Gastroesophageal sphincter (tissue), 4 donors: ENCODE data around the gene NFE2L3. TPM values are rescaled to one million over a fixed set of nuclear protein-coding genes. Genes with fewer than 3 reads are reported as not detected.
"Not testable (repeated sequence)": the region's sequence is repeated elsewhere in the genome, so short reads cannot be mapped to it uniquely, and the experiment has no call there.

Experiments used
- ATAC-seq: fragments of 150-250 bp; one replicate; pipeline ENCODE4 v1.9.1; 2016; ENCODE audit warnings: mild to moderate bottlenecking, moderate library complexity
- H3K27ac ChIP-seq, 4 donors: fragments of 200-600 bp; sonication (generic) in 3 of 4; 1 replicate in 3 of 4; 2 replicates in 1 of 4; pipeline ENCODE4 v1.5.1; 2016 to 2019
- H3K27me3 ChIP-seq: fragments of 200-600 bp; sonication (generic); one replicate; pipeline ENCODE4 v1.5.1; 2019
- H3K36me3 ChIP-seq, 2 donors: fragments of 200-600 bp; sonication (generic); one replicate each; pipeline ENCODE4 v1.5.1; 2019; ENCODE audit warnings: control low read depth in 1 of 2
- H3K4me1 ChIP-seq, 3 donors: fragments of 200-600 bp; sonication (generic); 1 replicate in 2 of 3; 2 replicates in 1 of 3; pipeline ENCODE4 v1.5.1; 2016 to 2019; ENCODE audit warnings: control low read depth in 2 of 3
- H3K4me3 ChIP-seq, 2 donors: fragments of 200-600 bp; sonication (generic); one replicate each; pipeline ENCODE4 v1.5.1; 2019; ENCODE audit warnings: mild to moderate bottlenecking in 1 of 2, moderate library complexity in 1 of 2
- H3K9me3 ChIP-seq, 3 donors: fragments of 200-600 bp; sonication (generic); one replicate each; pipeline ENCODE4 v1.5.1; 2017 to 2019; ENCODE audit warnings: control low read depth in 2 of 3
- CTCF ChIP-seq, 4 experiments: fragments of 200-600 bp in 2 of 4; fragments of 450-650 bp in 2 of 4; sonication (generic) in 1 of 4; IDR thresholded peaks; one replicate each; pipeline ENCODE4 v1.5.1; 2017 to 2019; ENCODE audit warnings: antibody characterized with exemption in 4 of 4, mild to moderate bottlenecking in 2 of 4, moderate library complexity in 2 of 4
- EP300 ChIP-seq: sonication (generic); formaldehyde crosslinking; IDR thresholded peaks from one replicate; pipeline ENCODE4 v1.6.1; 2017; ENCODE audit warnings: antibody characterized with exemption, mild to moderate bottlenecking
- POLR2A ChIP-seq, 2 donors: fragments of 450-650 bp; IDR thresholded peaks; one replicate each; pipeline ENCODE4 v1.6.1; 2017; ENCODE audit warnings: antibody characterized with exemption in 2 of 2, mild to moderate bottlenecking in 2 of 2, moderate library complexity in 1 of 2
- POLR2AphosphoS5 ChIP-seq: sonication (generic); formaldehyde crosslinking; IDR thresholded peaks from one replicate; pipeline ENCODE4 v1.6.1; 2017; ENCODE audit warnings: antibody characterized with exemption
- WGBS, 2 donors: methylation state at CpG; one replicate each; pipeline ENCODE4 v1.1.5; 2018; ENCODE audit warnings: low coverage in 1 of 2; 5-methylcytosine and 5-hydroxymethylcytosine counted together
- total RNA-seq, 4 donors: library from RNA; depleted of rRNA; stranded (reverse); fragments of >200 nt; gene quantifications; one replicate each; pipeline ENCODE4 v1.1.0, GENCODE V29; 2016

The NFE2L3 gene
- total RNA-seq, 4 donors from 2014 or later, result 0.62 to 4.4 (median 2.2) TPM

GRCh38 chr7:26162431-26162830, 10.4 kb downstream of the NFE2L3 start:
- 64 to 81% methylated on average over 2 of the region's 2 CpGs for WGBS, 2 donors
- Histone ChIP-seq H3K4me3 (no peak overlapping the region), H3K27me3 (peaks cover 8% of the 10 kb centered on the region), H3K27ac (no peak overlapping the region), H3K9me3 (no peaks in the 10 kb centered on the region), H3K4me1 (no peaks in the 10 kb centered on the region), H3K36me3 (no peaks in the 10 kb centered on the region)
- no peak for ATAC-seq
- TF ChIP-seq EP300, result no peak
- TF ChIP-seq POLR2AphosphoS5, result no peak
- no peak for TF ChIP-seq CTCF (IDR thresholded peaks at IDR 0.05)
- TF ChIP-seq POLR2A (IDR thresholded peaks at IDR 0.05), result no peak

GRCh38 chr7:26163804-26164203, 11.8 kb downstream of the NFE2L3 start:
- not testable (repeated sequence) for H3K4me1 ChIP-seq, H3K27me3 ChIP-seq, H3K36me3 ChIP-seq, H3K9me3 ChIP-seq, H3K4me3 ChIP-seq, H3K27ac ChIP-seq, ATAC-seq
- WGBS, 2 donors, result 71 to 83% methylated on average over 1 of the region's 1 CpG

- Histone ChIP-seq H3K27ac (no peak overlapping the region), H3K4me1 (no peaks in the 10 kb centered on the region), H3K9me3 (no peaks in the 10 kb centered on the region), H3K27me3 (no peaks in the 10 kb centered on the region), H3K4me3 (no peak overlapping the region), H3K36me3 (peaks cover 0 to 17% of the 10 kb centered on the region in 2 donors)
- 47 to 54% methylated on average over 6 to 7 of the region's 9 CpGs for WGBS, 2 donors
- no peak for ATAC-seq
- TF ChIP-seq CTCF (IDR thresholded peaks at IDR 0.05) (no peak), POLR2A (IDR thresholded peaks at IDR 0.05) (no peak), POLR2AphosphoS5 (no peak), EP300 (no peak)
These were observed 14.1 kb downstream of the NFE2L3 start for GRCh38 chr7:26165950-26166683.

- WGBS, 2 donors, result 77 to 89% methylated on average over 4 of the region's 5 CpGs
- TF ChIP-seq EP300 (no peak), POLR2A (IDR thresholded peaks at IDR 0.05) (no peak), CTCF (IDR thresholded peaks at IDR 0.05) (no peak), POLR2AphosphoS5 (no peak)
- no peak overlapping the region for H3K27ac ChIP-seq
- no peak for ATAC-seq
- H3K9me3 ChIP-seq, result no peaks in the 10 kb centered on the region
- H3K4me1 ChIP-seq, result no peaks in the 10 kb centered on the region
- H3K36me3 ChIP-seq, result peaks cover 0 to 22% of the 10 kb centered on the region in 2 donors
- H3K4me3 ChIP-seq, result no peak overlapping the region
- H3K27me3 ChIP-seq, result no peaks in the 10 kb centered on the region
These were observed 14.8 kb downstream of the NFE2L3 start for GRCh38 chr7:26166684-26167266.

GRCh38 chr7:26167303-26167934, 15.4 kb downstream of the NFE2L3 start:
- H3K4me1 ChIP-seq, result no peaks in the 10 kb centered on the region
- 87 to 93% methylated on average over 3 of the region's 3 CpGs for WGBS, 2 donors
- H3K27me3 ChIP-seq, result no peaks in the 10 kb centered on the region
- no peak for ATAC-seq
- H3K4me3 ChIP-seq, result no peak overlapping the region
- no peak for TF ChIP-seq POLR2A (IDR thresholded peaks at IDR 0.05)
- no peak for TF ChIP-seq POLR2AphosphoS5
- no peak for TF ChIP-seq CTCF (IDR thresholded peaks at IDR 0.05)
- TF ChIP-seq EP300, result no peak
- no peaks in the 10 kb centered on the region for H3K9me3 ChIP-seq
- H3K27ac ChIP-seq, result no peak overlapping the region
- H3K36me3 ChIP-seq, result peaks cover 0 to 22% of the 10 kb centered on the region in 2 donors
